GM12872 (cell line): ENCODE measurements around the gene RUNX2.

Experiments used
- CTCF ChIP-seq: IDR thresholded peaks from 3 replicates; pipeline ENCODE4 v1.5.1; 2011; ENCODE audit warnings: low read depth, mild to moderate bottlenecking, low read length, moderate library complexity; ENCODE audit not compliant: insufficient read depth

The RUNX2 gene

GRCh38 chr6:45430590-45431202, 102.6 kb downstream of the RUNX2 start:
- no peak for TF ChIP-seq CTCF

- TF ChIP-seq CTCF: no peak
Observed at GRCh38 chr6:45431317-45432065, 103.4 kb downstream of the RUNX2 start.

GRCh38 chr6:45432977-45433376, 104.8 kb downstream of the RUNX2 start:
- no peak for TF ChIP-seq CTCF

GRCh38 chr6:45433533-45434380, 105.6 kb downstream of the RUNX2 start:
- no peak for TF ChIP-seq CTCF

- TF ChIP-seq CTCF: no peak
Observed at GRCh38 chr6:45434381-45434700, 106.2 kb downstream of the RUNX2 start.

GRCh38 chr6:45436544-45437438, 108.7 kb downstream of the RUNX2 start:
- no peak for TF ChIP-seq CTCF
